PC-3 (cell line): ENCODE results near the gene SRGAP2B. TPM values are rescaled to one million over a fixed set of nuclear protein-coding genes. Genes with fewer than 3 reads are reported as not detected.
"Not testable (repeated sequence)": the region's sequence is repeated elsewhere in the genome, so short reads cannot be mapped to it uniquely, and the experiment has no call there.

Source experiments
- ATAC-seq: fragments of 200-7000 bp; cut with Tn5 transposase; 2 replicates; pipeline ENCODE4 v1.9.1; 2020; ENCODE audit warnings: mild to moderate bottlenecking, moderate library complexity
- BruUV-seq: library from RNA; stranded (reverse); fragments of 400-500 nt; replicated peaks from 2 replicates; lab custom pipeline; 2021; lab: Mats Ljungman, UMichigan
- CTCF ChIA-PET: fragments of 300-600 bp; sonication (Branson Sonifier 250); formaldehyde crosslinking; loops from one replicate; lab custom pipeline; 2022; ENCODE audit warnings: antibody characterized with exemption; lab: Charles Lee
- POLR2A ChIA-PET: fragments of 300-600 bp; sonication (Branson Sonifier 250); formaldehyde crosslinking; loops from one replicate; lab custom pipeline; 2022; ENCODE audit warnings: antibody characterized with exemption; ENCODE audit not compliant: unreplicated experiment; lab: Charles Lee
- DNase-seq: peaks from one replicate; pipeline ENCODE4 v3.0.0-alpha.2; 2015
- H2AFZ ChIP-seq: fragments of 300-600 bp; sonication (generic); 2 replicates; pipeline ENCODE4 v1.6.0; 2016; ENCODE audit warnings: antibody characterized with exemption, low read length
- H3F3A ChIP-seq: fragments of 300-600 bp; sonication (generic); one replicate; pipeline ENCODE4 v1.6.0; 2017; ENCODE audit warnings: antibody characterized with exemption, low read length, control low read depth, mild to moderate bottlenecking; ENCODE audit not compliant: unreplicated experiment
- H3K27ac ChIP-seq: fragments of 300-600 bp; sonication (generic); 2 replicates; pipeline ENCODE4 v1.5.1; 2016; ENCODE audit warnings: mild to moderate bottlenecking, low read length
- H3K27me3 ChIP-seq: fragments of 300-600 bp; sonication (generic); 2 replicates; pipeline ENCODE4 v1.6.1; 2016; ENCODE audit warnings: low read length, mixed read lengths
- H3K36me3 ChIP-seq: fragments of 300-600 bp; sonication (generic); 2 replicates; pipeline ENCODE4 v1.6.1; 2016; ENCODE audit warnings: low read depth, mixed run types, low read length, mixed read lengths
- H3K4me1 ChIP-seq: fragments of 300-600 bp; sonication (generic); 2 replicates; pipeline ENCODE4 v1.5.1; 2016; ENCODE audit warnings: low read length; ENCODE audit not compliant: insufficient read depth
- H3K4me2 ChIP-seq: fragments of 300-600 bp; sonication (generic); 2 replicates; pipeline ENCODE4 v1.6.0; 2016; ENCODE audit warnings: low read length
- H3K4me3 ChIP-seq: fragments of 300-600 bp; sonication (generic); 2 replicates; pipeline ENCODE4 v1.5.1; 2016; ENCODE audit warnings: mild to moderate bottlenecking, low read length, mixed read lengths
- H3K79me2 ChIP-seq: fragments of 300-600 bp; sonication (generic); 2 replicates; pipeline ENCODE4 v1.6.1; 2017; ENCODE audit warnings: low read length, mixed read lengths
- H3K9ac ChIP-seq: fragments of 300-600 bp; sonication (generic); 2 replicates; pipeline ENCODE4 v1.6.0; 2016; ENCODE audit warnings: mild to moderate bottlenecking, low read length
- H3K9me2 ChIP-seq: fragments of 300-600 bp; sonication (generic); replicated peaks from 2 replicates; pipeline ENCODE4 v1.6.1; 2016; ENCODE audit warnings: mixed run types, low read length, mixed read lengths
- H3K9me3 ChIP-seq: fragments of 300-600 bp; sonication (generic); 2 replicates; pipeline ENCODE4 v1.6.1; 2016; ENCODE audit warnings: low read length, mixed read lengths
- H4K20me1 ChIP-seq: fragments of 300-600 bp; sonication (generic); 2 replicates; pipeline ENCODE4 v1.6.1; 2016; ENCODE audit warnings: low read length, mixed read lengths
- intact Hi-C: fragments of 100-400 bp; cut with micrococcal nuclease; formaldehyde crosslinking; loops from 2 replicates; pipeline ENCODE4 v1.9.0; 2023
- total RNA-seq: library from RNA; depleted of rRNA; stranded (reverse); fragments of >200 nt; gene quantifications from 2 replicates; pipeline ENCODE4 v1.2.3, GENCODE V29; 2014

Gene SRGAP2B
- total RNA-seq, 1 experiment from 2014 or later: 14.3 TPM

DNA sequence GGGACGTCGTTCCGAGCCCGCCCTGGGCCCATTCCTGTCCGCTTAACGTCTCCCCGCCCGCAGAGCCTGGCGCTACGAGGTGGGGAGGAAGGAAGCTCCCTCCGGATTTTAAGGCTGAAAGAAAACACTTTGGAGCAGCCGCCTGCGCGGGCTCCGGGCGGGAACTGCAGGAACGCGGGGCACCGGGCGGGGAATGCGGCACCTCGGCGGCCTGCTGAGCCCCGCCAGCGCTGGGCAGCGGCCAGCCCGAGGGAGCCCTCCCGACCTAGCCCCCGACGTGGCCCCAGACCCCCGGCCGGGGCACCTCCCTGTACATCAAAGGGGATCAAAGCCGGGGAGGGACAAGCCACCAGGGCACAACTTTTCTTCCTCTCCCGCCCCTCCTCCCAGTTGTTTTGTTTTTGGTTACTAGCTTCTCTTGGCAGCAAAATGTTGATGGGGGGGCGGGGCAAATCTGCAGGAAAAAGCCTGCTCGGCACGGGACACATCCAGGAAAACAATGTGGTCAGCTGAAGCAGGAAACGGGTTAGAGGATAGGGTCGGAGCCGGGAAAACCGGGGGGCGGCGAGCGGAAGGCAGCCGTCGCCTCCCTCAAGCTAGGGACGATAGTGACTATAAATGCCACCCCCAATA, 1.5 kb downstream of the SRGAP2B start:
- CTCF ChIA-PET: not testable (repeated sequence)

GRCh38 chr1:145082483-145083255, 12.5 kb downstream of the SRGAP2B start:
- ATAC-seq, POLR2A ChIA-PET, H3K27ac ChIP-seq, H3K27me3 ChIP-seq, H2AFZ ChIP-seq, BruUV-seq, H3K9me2 ChIP-seq, H3K9me3 ChIP-seq, CTCF ChIA-PET, H3K9ac ChIP-seq, H3K4me2 ChIP-seq, H3K4me3 ChIP-seq, H3K79me2 ChIP-seq, intact Hi-C loops, H3F3A ChIP-seq, H4K20me1 ChIP-seq, H3K36me3 ChIP-seq, H3K4me1 ChIP-seq, DNase-seq: not testable (repeated sequence)

More for the DNA sequence above, 1.5 kb downstream of the SRGAP2B start:
- POLR2A ChIA-PET, H3K27ac ChIP-seq, H3K9ac ChIP-seq, intact Hi-C loops, H3K36me3 ChIP-seq, H3K27me3 ChIP-seq, H3K79me2 ChIP-seq, H2AFZ ChIP-seq, ATAC-seq, H3K4me1 ChIP-seq, H3K9me3 ChIP-seq, H3F3A ChIP-seq, BruUV-seq, H3K9me2 ChIP-seq, H4K20me1 ChIP-seq: not testable (repeated sequence)
- DNase-seq: peak; percentile 10
- Histone ChIP-seq H3K4me2 (peak overlapping the region; percentile 56), H3K4me3 (peak overlapping the region; percentile 60)

- ATAC-seq, H3K79me2 ChIP-seq, H3K4me1 ChIP-seq, intact Hi-C loops, H4K20me1 ChIP-seq, H3K27ac ChIP-seq, DNase-seq, H3K27me3 ChIP-seq, H3K4me3 ChIP-seq, H2AFZ ChIP-seq, CTCF ChIA-PET, H3K9me3 ChIP-seq, H3K9ac ChIP-seq, H3K36me3 ChIP-seq, POLR2A ChIA-PET, H3F3A ChIP-seq, BruUV-seq, H3K4me2 ChIP-seq, H3K9me2 ChIP-seq: not testable (repeated sequence)
Measured at GRCh38 chr1:145080193-145080592, 14.9 kb downstream of the SRGAP2B start.

DNA sequence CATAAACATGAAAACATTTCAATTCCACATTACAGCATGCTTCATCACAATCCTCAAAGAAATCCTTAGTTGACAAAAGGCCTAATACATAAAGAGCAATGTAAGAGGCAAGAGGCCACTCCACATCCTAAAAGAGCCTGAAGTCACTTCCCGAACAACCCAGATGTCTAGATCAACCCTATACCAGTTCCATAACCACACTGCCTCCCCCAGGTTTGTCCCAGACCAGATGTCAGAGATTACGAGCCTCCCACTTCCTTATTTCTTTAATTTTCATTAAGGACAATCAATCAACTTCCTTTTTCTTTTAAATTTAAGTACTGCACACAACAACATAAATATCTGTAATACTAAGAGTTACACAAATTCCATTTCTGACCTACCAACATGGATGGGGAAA, 15.4 kb downstream of the SRGAP2B start:
- POLR2A ChIA-PET: not testable (repeated sequence)

DNA sequence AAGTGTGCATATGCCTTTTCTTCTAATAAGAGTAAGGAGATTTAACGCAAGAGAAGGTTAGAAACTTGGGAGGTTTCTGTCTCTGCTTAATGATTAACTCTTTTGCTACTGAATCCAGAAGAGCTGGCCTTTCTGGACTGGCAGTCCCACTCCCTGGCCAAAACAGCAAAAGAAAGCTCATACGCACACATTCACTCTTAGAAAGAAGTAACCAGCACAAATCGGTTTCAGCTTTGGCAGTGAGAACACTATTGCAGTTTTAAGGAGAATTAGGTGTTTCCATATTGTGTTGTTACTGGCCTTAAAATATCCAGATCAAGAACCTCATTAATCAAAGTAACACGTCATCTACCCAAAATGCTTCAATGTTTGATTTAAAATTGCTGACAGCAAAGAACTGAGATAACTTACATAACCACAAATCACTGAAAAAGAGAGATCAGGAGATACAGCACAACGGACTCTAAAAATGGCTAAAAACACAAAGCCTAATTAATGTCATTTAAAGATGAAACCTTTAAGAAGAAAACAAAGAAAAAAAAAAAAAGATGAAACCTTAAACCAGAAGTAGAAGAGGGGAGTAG, 16.2 kb downstream of the SRGAP2B start:
- DNase-seq, H4K20me1 ChIP-seq, POLR2A ChIA-PET, H2AFZ ChIP-seq, H3K27me3 ChIP-seq, BruUV-seq, H3K4me1 ChIP-seq, intact Hi-C loops, CTCF ChIA-PET, H3K4me3 ChIP-seq, ATAC-seq, H3K79me2 ChIP-seq, H3K9me2 ChIP-seq, H3K4me2 ChIP-seq, H3K27ac ChIP-seq, H3K9me3 ChIP-seq, H3F3A ChIP-seq, H3K36me3 ChIP-seq, H3K9ac ChIP-seq: not testable (repeated sequence)

More for the DNA sequence above, 15.4 kb downstream of the SRGAP2B start:
- H3K27me3 ChIP-seq, BruUV-seq, intact Hi-C loops, DNase-seq, H2AFZ ChIP-seq, H3K4me2 ChIP-seq, H3K79me2 ChIP-seq, ATAC-seq, CTCF ChIA-PET, H3K4me3 ChIP-seq, H3K9me3 ChIP-seq, H3F3A ChIP-seq, H3K4me1 ChIP-seq, H4K20me1 ChIP-seq, H3K36me3 ChIP-seq, H3K9me2 ChIP-seq, H3K9ac ChIP-seq, H3K27ac ChIP-seq: not testable (repeated sequence)

DNA sequence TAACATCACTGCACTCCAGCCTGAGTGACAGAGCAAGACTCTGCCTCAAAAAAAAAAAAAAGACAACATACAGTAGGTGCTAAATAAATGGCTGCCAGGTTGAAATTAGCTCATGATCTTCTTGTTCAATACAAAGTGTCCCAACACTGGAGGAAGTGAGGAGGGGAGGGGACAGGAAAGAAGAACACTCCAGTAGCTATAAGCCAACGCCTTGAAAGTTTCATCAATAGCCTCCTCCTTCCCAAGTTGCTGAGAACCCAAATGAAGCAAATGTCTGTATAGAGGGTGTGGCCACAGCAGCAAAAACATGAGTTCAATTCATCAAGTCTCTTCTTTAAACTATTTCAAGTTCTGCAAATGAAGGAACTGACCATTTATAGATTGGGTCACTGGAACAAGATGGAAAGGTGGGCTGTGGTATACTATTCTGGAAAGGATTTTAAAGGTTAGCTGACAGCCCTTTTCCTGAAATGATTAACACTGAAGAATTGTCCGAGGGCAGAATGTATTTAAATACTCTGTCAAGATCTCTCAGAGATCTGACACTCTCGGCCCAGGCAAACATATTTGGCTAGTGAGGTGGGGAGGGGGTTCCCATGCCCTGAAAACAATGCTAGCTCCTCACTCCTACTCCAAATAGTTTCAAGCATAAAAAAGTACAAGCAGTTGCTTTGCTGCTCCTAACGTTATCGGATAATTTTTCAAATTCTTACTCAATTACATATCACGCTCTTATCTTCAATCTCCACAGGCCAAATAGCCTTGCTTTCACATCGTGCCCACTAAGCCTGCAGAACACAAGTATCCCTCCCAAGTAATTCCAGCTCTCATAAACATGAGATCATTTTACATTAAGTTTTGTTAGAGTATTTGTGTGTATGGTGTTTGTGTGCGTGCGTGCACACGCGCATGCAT, 17.0 kb downstream of the SRGAP2B start:
- H2AFZ ChIP-seq, H3K27ac ChIP-seq, H3K9ac ChIP-seq, H3K9me3 ChIP-seq, H3K4me3 ChIP-seq, ATAC-seq, H3K79me2 ChIP-seq, H4K20me1 ChIP-seq, H3K9me2 ChIP-seq, H3F3A ChIP-seq, POLR2A ChIA-PET, H3K4me2 ChIP-seq, CTCF ChIA-PET, H3K36me3 ChIP-seq, BruUV-seq, DNase-seq, H3K27me3 ChIP-seq, H3K4me1 ChIP-seq, intact Hi-C loops: not testable (repeated sequence)
